ENCODE results near the gene GDPGP1. TPM values are rescaled to one million over a fixed set of nuclear protein-coding genes. Genes with fewer than 3 reads are reported as not detected.

GDPGP1 gene
- total RNA-seq, 1 donor from 2014 or later: 4.1 TPM

DNA sequence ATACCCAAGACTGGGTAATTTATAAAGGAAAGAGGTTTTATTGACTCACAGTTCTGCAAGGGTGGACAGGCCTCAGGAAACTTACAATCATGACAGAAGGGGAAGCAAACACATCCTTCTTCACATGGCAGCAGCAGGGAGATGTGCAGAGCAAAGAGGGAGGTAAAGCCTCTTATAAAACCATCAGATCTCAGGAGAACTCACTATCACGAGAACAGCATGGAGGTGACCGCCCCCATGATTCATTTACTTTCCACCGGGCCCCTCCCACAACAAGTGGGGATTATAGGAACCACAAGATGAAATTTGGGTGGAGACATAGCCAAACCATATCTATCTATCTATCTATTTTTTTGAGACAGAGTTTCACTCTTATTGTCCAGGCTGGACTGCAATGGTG, 5.4 kb downstream of the GDPGP1 start:
- TF ChIP-seq EZH2 (IDR thresholded peaks at IDR 0.05; ENCODE audit: insufficient read depth, low read length): no peak
- TF ChIP-seq, protein P1, sequence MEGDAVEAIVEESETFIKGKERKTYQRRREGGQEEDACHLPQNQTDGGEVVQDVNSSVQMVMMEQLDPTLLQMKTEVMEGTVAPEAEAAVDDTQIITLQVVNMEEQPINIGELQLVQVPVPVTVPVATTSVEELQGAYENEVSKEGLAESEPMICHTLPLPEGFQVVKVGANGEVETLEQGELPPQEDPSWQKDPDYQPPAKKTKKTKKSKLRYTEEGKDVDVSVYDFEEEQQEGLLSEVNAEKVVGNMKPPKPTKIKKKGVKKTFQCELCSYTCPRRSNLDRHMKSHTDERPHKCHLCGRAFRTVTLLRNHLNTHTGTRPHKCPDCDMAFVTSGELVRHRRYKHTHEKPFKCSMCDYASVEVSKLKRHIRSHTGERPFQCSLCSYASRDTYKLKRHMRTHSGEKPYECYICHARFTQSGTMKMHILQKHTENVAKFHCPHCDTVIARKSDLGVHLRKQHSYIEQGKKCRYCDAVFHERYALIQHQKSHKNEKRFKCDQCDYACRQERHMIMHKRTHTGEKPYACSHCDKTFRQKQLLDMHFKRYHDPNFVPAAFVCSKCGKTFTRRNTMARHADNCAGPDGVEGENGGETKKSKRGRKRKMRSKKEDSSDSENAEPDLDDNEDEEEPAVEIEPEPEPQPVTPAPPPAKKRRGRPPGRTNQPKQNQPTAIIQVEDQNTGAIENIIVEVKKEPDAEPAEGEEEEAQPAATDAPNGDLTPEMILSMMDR (IDR thresholded peaks at IDR 0.05; ENCODE audit: insufficient read depth, low read depth, low read length): no peak
- Histone ChIP-seq H3K36me3 (ENCODE audit: insufficient read depth, low read length) (no peaks in the 10 kb centered on the region), H3K27ac (ENCODE audit: low read depth, low read length) (no peak overlapping the region), H3K27me3 (ENCODE audit: insufficient read depth, low read length) (no peaks in the 10 kb centered on the region), H2AFZ (ENCODE audit: low read depth, low read length) (no peak overlapping the region), H3K79me2 (ENCODE audit: insufficient read depth, low read length) (no peaks in the 10 kb centered on the region), H3K9me3 (ENCODE audit: insufficient read depth, low read depth, low read length) (no peaks in the 10 kb centered on the region), H4K20me1 (ENCODE audit: insufficient read depth, low read length) (no peaks in the 10 kb centered on the region), H3K9ac (ENCODE audit: low read length) (no peak overlapping the region), H3K4me3 (ENCODE audit: insufficient read depth, low read depth, low read length) (no peak overlapping the region), H3K4me2 (ENCODE audit: low read length) (no peak overlapping the region), H3K4me1 (ENCODE audit: insufficient read depth, low read length) (peaks cover 3% of the 10 kb centered on the region)
- Mint-ChIP-seq H3K27me3 (ENCODE audit: low read depth, unreplicated experiment) (no peaks in the 10 kb centered on the region), H3K27ac (ENCODE audit: unreplicated experiment) (no peak overlapping the region), H3K4me1 (ENCODE audit: low read depth, unreplicated experiment) (peaks cover 4% of the 10 kb centered on the region), H3K9me3 (ENCODE audit: unreplicated experiment) (no peaks in the 10 kb centered on the region), H3K36me3 (ENCODE audit: low read depth, unreplicated experiment) (no peaks in the 10 kb centered on the region), H3K4me3 (ENCODE audit: unreplicated experiment) (no peak overlapping the region)
- no peak for FAIRE-seq
- DNase-seq (ENCODE audit: low read depth): no peak

DNA sequence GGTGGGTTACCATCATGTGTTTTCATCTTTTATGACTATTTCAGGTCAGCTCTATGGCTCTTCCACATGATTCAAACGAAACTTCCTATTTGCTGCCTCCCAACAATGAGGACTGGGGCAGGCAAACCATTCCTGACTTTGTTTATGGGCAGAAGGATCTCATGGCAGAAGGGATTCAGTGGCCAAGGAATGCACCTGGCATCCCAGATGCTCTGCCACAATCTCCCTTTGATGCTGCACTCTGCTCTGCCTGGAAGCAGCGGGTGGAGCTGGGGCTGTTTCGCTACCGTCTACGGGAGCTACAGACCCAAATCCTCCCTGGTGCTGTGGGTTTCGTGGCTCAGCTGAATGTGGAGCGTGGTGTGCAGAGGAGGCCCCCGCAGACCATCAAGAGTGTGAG, 6.8 kb downstream of the GDPGP1 start:
- no peaks in the 10 kb centered on the region for H4K20me1 ChIP-seq (ENCODE audit: insufficient read depth, low read length)
- no peaks in the 10 kb centered on the region for H3K4me1 Mint-ChIP-seq (ENCODE audit: low read depth, unreplicated experiment)
- TF ChIP-seq EZH2 (IDR thresholded peaks at IDR 0.05; ENCODE audit: insufficient read depth, low read length): no peak
- FAIRE-seq (no peak), DNase-seq (ENCODE audit: low read depth) (no peak)
- H3K36me3 Mint-ChIP-seq (ENCODE audit: low read depth, unreplicated experiment): no peaks in the 10 kb centered on the region
- H3K79me2 ChIP-seq (ENCODE audit: insufficient read depth, low read length): no peaks in the 10 kb centered on the region
- H3K27me3 ChIP-seq (ENCODE audit: insufficient read depth, low read length): no peaks in the 10 kb centered on the region
- no peak overlapping the region for H3K27ac Mint-ChIP-seq (ENCODE audit: unreplicated experiment)
- no peak overlapping the region for H3K9ac ChIP-seq (ENCODE audit: low read length)
- H3K4me3 Mint-ChIP-seq (ENCODE audit: unreplicated experiment): no peak overlapping the region
- H3K4me3 ChIP-seq (ENCODE audit: insufficient read depth, low read depth, low read length): no peak overlapping the region
- H3K9me3 ChIP-seq (ENCODE audit: insufficient read depth, low read depth, low read length): no peaks in the 10 kb centered on the region
- H3K27ac ChIP-seq (ENCODE audit: low read depth, low read length): no peak overlapping the region
- no peak overlapping the region for H2AFZ ChIP-seq (ENCODE audit: low read depth, low read length)
- H3K9me3 Mint-ChIP-seq (ENCODE audit: unreplicated experiment): no peaks in the 10 kb centered on the region
- H3K36me3 ChIP-seq (ENCODE audit: insufficient read depth, low read length): no peaks in the 10 kb centered on the region
- H3K4me2 ChIP-seq (ENCODE audit: low read length): no peak overlapping the region
- H3K4me1 ChIP-seq (ENCODE audit: insufficient read depth, low read length): no peaks in the 10 kb centered on the region
- H3K27me3 Mint-ChIP-seq (ENCODE audit: low read depth, unreplicated experiment): no peaks in the 10 kb centered on the region

DNA sequence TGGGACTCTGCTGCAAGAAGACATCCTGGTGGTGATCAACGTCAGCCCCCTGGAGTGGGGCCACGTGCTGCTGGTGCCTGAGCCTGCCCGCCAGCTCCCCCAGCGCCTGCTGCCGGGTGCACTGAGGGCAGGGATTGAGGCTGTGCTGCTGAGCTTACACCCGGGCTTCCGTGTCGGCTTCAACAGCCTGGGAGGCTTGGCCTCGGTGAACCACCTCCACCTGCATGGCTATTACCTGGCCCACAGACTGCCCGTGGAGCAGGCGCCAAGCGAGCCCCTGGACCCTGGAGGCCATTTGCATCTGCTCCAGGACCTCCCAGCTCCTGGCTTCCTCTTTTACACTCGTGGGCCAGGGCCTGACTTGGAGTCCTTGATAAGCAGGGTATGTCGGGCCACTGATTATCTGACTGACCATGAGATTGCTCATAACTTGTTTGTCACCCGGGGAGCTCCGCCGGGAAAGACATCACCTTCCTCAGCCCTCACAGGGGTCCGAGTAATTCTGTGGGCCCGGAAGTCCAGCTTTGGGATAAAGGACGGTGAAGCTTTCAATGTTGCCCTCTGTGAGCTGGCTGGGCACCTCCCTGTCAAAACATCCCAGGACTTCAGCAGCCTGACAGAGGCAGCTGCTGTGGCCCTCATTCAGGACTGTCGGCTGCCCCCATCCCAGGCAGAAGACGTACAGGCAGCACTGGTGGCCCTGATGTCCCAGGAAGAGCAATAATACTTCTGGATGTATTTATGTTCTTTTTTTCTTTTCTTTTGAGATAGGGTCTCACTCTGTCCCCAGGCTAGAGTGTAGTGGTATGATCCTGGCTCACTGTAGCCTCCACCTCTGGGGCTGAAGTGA, 7.6 kb downstream of the GDPGP1 start:
- Histone ChIP-seq H3K79me2 (ENCODE audit: insufficient read depth, low read length) (no peaks in the 10 kb centered on the region), H4K20me1 (ENCODE audit: insufficient read depth, low read length) (no peaks in the 10 kb centered on the region), H3K4me1 (ENCODE audit: insufficient read depth, low read length) (no peaks in the 10 kb centered on the region), H2AFZ (ENCODE audit: low read depth, low read length) (no peak overlapping the region), H3K9me3 (ENCODE audit: insufficient read depth, low read depth, low read length) (no peaks in the 10 kb centered on the region), H3K4me3 (ENCODE audit: insufficient read depth, low read depth, low read length) (no peak overlapping the region), H3K4me2 (ENCODE audit: low read length) (no peak overlapping the region), H3K36me3 (ENCODE audit: insufficient read depth, low read length) (no peaks in the 10 kb centered on the region), H3K27ac (ENCODE audit: low read depth, low read length) (no peak overlapping the region), H3K9ac (ENCODE audit: low read length) (no peak overlapping the region), H3K27me3 (ENCODE audit: insufficient read depth, low read length) (no peaks in the 10 kb centered on the region)
- H3K27ac Mint-ChIP-seq (ENCODE audit: unreplicated experiment): no peak overlapping the region
- no peaks in the 10 kb centered on the region for H3K9me3 Mint-ChIP-seq (ENCODE audit: unreplicated experiment)
- no peaks in the 10 kb centered on the region for H3K27me3 Mint-ChIP-seq (ENCODE audit: low read depth, unreplicated experiment)
- no peaks in the 10 kb centered on the region for H3K4me1 Mint-ChIP-seq (ENCODE audit: low read depth, unreplicated experiment)
- H3K36me3 Mint-ChIP-seq (ENCODE audit: low read depth, unreplicated experiment): no peaks in the 10 kb centered on the region
- FAIRE-seq (no peak), DNase-seq (ENCODE audit: low read depth) (no peak)
- TF ChIP-seq, protein P1 (IDR thresholded peaks at IDR 0.05; ENCODE audit: insufficient read depth, low read depth, low read length): no peak
- no peak for TF ChIP-seq EZH2 (IDR thresholded peaks at IDR 0.05; ENCODE audit: insufficient read depth, low read length)
- H3K4me3 Mint-ChIP-seq (ENCODE audit: unreplicated experiment): no peak overlapping the region
